HepG2 (cell line): Measurements from ENCODE around the gene NAA15. TPM values are rescaled to one million over a fixed set of nuclear protein-coding genes. Genes with fewer than 3 reads are reported as not detected.

Experiments
- ARID4A ChIP-seq: sonication (generic); formaldehyde crosslinking; IDR thresholded peaks from 2 replicates; pipeline ENCODE4 v1.5.0; 2020; ENCODE audit warnings: mild to moderate bottlenecking, missing genetic modification reagents, borderline replicate concordance
- CTCF ChIP-seq: sonication (generic); formaldehyde crosslinking; IDR thresholded peaks from 2 replicates; pipeline ENCODE4 v1.5.0; 2020; ENCODE audit warnings: mild to moderate bottlenecking, missing genetic modification reagents, moderate library complexity
- HOXD1 ChIP-seq: sonication (generic); formaldehyde crosslinking; IDR thresholded peaks from 2 replicates; pipeline ENCODE4 v1.5.0; 2020; ENCODE audit warnings: missing genetic modification reagents
- LBX2 ChIP-seq: sonication (generic); formaldehyde crosslinking; IDR thresholded peaks from 2 replicates; pipeline ENCODE4 v1.5.0; 2020; ENCODE audit warnings: missing genetic modification reagents, mild to moderate bottlenecking, borderline replicate concordance
- PCBP2 ChIP-seq: fragments of 200-400 bp; formaldehyde crosslinking; optimal IDR thresholded peaks from 2 replicates; pipeline ENCODE3; 2018; ENCODE audit warnings: low read length, low read depth; ENCODE audit not compliant: poor library complexity, severe bottlenecking
- RCOR2 ChIP-seq: IDR thresholded peaks from 2 replicates; pipeline ENCODE4 v1.6.1; 2016; ENCODE audit warnings: missing biosample characterization, missing genetic modification reagents
- SOX5 ChIP-seq: IDR thresholded peaks from 2 replicates; pipeline ENCODE4 v1.6.1; 2016; ENCODE audit warnings: borderline replicate concordance
- ZFP36 ChIP-seq: fragments of 150-350 bp; IDR thresholded peaks from 2 replicates; pipeline ENCODE4 v1.6.1; 2018; ENCODE audit warnings: borderline replicate concordance, low read length, low read depth; ENCODE audit not compliant: partially characterized antibody
- ZNF225 ChIP-seq: sonication (generic); formaldehyde crosslinking; IDR thresholded peaks from 2 replicates; pipeline ENCODE4 v1.4.0; 2020; ENCODE audit warnings: mild to moderate bottlenecking, missing genetic modification reagents
- ZNF317 ChIP-seq: sonication (generic); formaldehyde crosslinking; IDR thresholded peaks from 2 replicates; pipeline ENCODE4 v1.5.0; 2020; ENCODE audit warnings: mild to moderate bottlenecking, missing genetic modification reagents
- ZNF333 ChIP-seq: sonication (generic); formaldehyde crosslinking; IDR thresholded peaks from 2 replicates; pipeline ENCODE4 v1.4.0; 2020; ENCODE audit warnings: mild to moderate bottlenecking, missing genetic modification reagents, borderline replicate concordance
- ZNF33A ChIP-seq: sonication (generic); formaldehyde crosslinking; IDR thresholded peaks from 2 replicates; pipeline ENCODE4 v1.5.1; 2020; ENCODE audit warnings: missing genetic modification reagents, mild to moderate bottlenecking, moderate library complexity, borderline replicate concordance
- ZNF350 ChIP-seq: sonication (generic); formaldehyde crosslinking; IDR thresholded peaks from 2 replicates; pipeline ENCODE4 v1.4.0; 2020; ENCODE audit warnings: mild to moderate bottlenecking, low read depth, missing genetic modification reagents, borderline replicate concordance
- ZNF446 ChIP-seq: sonication (generic); formaldehyde crosslinking; IDR thresholded peaks from 2 replicates; pipeline ENCODE4 v1.5.0; 2020; ENCODE audit warnings: mild to moderate bottlenecking, missing genetic modification reagents
- ZNF780A ChIP-seq: sonication (generic); formaldehyde crosslinking; IDR thresholded peaks from 2 replicates; pipeline ENCODE4 v1.8.0; 2022; ENCODE audit warnings: mild to moderate bottlenecking, missing genetic modification reagents, moderate library complexity
- ZSCAN22 ChIP-seq: sonication (generic); formaldehyde crosslinking; IDR thresholded peaks from 2 replicates; pipeline ENCODE4 v1.4.0; 2020; ENCODE audit warnings: mild to moderate bottlenecking, missing genetic modification reagents
- polyA plus RNA-seq, 8 experiments: library from polyadenylated mRNA; depleted of rRNA in 3 of 8; stranded (reverse) in 7 of 8; unstranded in 1 of 8; fragments of >200 nt; fragmentation: Illumina TruSeq in 4 of 8; extraction: Trizol in 4 of 8; gene quantifications; 2 replicates each; pipeline versions ENCODE4 v1.2.1 to v1.2.3, GENCODE V29; 2011 to 2016; ENCODE audit warnings: low read depth in 4 of 8, missing spikeins in 1 of 8, mixed read lengths in 1 of 8; ENCODE audit not compliant: insufficient read depth in 1 of 8
- total RNA-seq, 5 experiments: library from RNA; depleted of rRNA; stranded (reverse); fragments of >200 nt; fragmentation: Illumina TruSeq; extraction: Trizol; gene quantifications; 2 replicates each; pipeline ENCODE4 v1.2.3, GENCODE V29; 2016; ENCODE audit warnings: low read depth in 1 of 5
- TF ChIP-seq, protein P1 (sequence below): sonication (generic); formaldehyde crosslinking; IDR thresholded peaks from 2 replicates; pipeline ENCODE4 v1.4.0; 2020; ENCODE audit warnings: missing genetic modification reagents

Gene NAA15
- total and polyA plus RNA-seq, 2 of the 13 experiments (the other 11 are each of a cell fraction or from before 2014, with no cell fraction given), result 6.2 to 50.2 TPM

DNA sequence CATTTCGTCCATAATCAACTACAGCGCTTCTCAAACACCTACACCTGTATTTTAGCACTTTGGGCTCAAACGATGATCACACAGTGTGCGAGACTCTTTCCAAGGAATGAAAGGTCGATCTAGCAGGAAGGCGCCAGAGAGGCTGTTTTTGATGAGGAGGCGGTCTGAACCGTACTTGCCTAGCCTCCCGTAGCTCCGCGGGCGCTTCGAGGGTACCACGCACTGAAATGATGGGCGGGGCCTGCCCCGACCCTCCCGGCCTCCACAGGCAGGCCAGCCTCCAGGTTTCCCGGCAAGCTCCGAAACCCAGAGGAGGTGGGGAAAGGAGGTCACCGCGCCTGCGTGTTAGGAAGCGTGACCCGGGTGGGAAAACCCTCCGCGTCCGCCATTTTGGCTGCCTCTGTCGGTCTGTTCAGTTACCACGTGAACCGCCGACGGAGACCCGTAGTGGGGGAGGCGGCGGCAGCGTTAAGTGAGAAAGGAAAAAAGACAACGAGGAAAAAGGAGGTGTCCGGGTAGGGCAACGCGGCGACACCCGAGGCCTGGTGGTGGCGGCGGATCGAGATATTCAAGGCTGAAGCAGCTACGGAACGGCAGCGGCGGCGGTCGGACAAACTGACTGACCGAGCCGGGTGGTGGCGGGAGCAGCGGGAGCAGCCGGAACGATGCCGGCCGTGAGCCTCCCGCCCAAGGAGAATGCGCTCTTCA is at the start of gene NAA15 (continued):
- TF ChIP-seq SOX5 (CRISPR knock-in tag), result peak; percentile 49; the same call in 1 of the 2 replicates
- peak; percentile 29; the same call in 1 of the 2 replicates for TF ChIP-seq CTCF
- peak; percentile 53; the same call in 1 of the 2 replicates for TF ChIP-seq ZNF317 (CRISPR knock-in tag)
- no peak for TF ChIP-seq LBX2 (CRISPR knock-in tag)
- TF ChIP-seq, protein P1, sequence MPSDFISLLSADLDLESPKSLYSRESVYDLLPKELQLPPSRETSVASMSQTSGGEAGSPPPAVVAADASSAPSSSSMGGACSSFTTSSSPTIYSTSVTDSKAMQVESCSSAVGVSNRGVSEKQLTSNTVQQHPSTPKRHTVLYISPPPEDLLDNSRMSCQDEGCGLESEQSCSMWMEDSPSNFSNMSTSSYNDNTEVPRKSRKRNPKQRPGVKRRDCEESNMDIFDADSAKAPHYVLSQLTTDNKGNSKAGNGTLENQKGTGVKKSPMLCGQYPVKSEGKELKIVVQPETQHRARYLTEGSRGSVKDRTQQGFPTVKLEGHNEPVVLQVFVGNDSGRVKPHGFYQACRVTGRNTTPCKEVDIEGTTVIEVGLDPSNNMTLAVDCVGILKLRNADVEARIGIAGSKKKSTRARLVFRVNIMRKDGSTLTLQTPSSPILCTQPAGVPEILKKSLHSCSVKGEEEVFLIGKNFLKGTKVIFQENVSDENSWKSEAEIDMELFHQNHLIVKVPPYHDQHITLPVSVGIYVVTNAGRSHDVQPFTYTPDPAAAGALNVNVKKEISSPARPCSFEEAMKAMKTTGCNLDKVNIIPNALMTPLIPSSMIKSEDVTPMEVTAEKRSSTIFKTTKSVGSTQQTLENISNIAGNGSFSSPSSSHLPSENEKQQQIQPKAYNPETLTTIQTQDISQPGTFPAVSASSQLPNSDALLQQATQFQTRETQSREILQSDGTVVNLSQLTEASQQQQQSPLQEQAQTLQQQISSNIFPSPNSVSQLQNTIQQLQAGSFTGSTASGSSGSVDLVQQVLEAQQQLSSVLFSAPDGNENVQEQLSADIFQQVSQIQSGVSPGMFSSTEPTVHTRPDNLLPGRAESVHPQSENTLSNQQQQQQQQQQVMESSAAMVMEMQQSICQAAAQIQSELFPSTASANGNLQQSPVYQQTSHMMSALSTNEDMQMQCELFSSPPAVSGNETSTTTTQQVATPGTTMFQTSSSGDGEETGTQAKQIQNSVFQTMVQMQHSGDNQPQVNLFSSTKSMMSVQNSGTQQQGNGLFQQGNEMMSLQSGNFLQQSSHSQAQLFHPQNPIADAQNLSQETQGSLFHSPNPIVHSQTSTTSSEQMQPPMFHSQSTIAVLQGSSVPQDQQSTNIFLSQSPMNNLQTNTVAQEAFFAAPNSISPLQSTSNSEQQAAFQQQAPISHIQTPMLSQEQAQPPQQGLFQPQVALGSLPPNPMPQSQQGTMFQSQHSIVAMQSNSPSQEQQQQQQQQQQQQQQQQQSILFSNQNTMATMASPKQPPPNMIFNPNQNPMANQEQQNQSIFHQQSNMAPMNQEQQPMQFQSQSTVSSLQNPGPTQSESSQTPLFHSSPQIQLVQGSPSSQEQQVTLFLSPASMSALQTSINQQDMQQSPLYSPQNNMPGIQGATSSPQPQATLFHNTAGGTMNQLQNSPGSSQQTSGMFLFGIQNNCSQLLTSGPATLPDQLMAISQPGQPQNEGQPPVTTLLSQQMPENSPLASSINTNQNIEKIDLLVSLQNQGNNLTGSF (CRISPR knock-in tag), result no peak
- TF ChIP-seq ZNF225 (CRISPR knock-in tag), result no peak
- TF ChIP-seq ZSCAN22 (CRISPR knock-in tag), result no peak; the same call in 1 of the 2 replicates
- TF ChIP-seq ZFP36, result no peak
- no peak; the same call in 1 of the 2 replicates for TF ChIP-seq HOXD1 (CRISPR knock-in tag)
- TF ChIP-seq ARID4A (CRISPR knock-in tag), result peak; percentile 90
- TF ChIP-seq ZNF333 (CRISPR knock-in tag), result no peak
- TF ChIP-seq ZNF350 (CRISPR knock-in tag), result peak; percentile 72; the same call in 1 of the 2 replicates
- TF ChIP-seq ZNF446 (CRISPR knock-in tag), result no peak
- no peak for TF ChIP-seq PCBP2
- no peak for TF ChIP-seq ZNF33A
- no peak for TF ChIP-seq RCOR2 (CRISPR knock-in tag)
- TF ChIP-seq ZNF780A, result no peak
